Stimulated activated memory B cell treated with anti-CD40 and anti-IgM and Interleukin-4, amounts not matched to agents 10 μg/mL and 1 μg/mL and 100 μg/mL, for 72 hours (primary cell): ENCODE data around the gene MOV10L1.
"Not testable (repeated sequence)": the region's sequence is repeated elsewhere in the genome, so short reads cannot be mapped to it uniquely, and the experiment has no call there.

Source experiments
- ATAC-seq: fragments of 150-1000 bp; cut with Tn5 transposase; 2 replicates; pipeline ENCODE4 v1.10.0; 2021
- H3K27ac Mint-ChIP-seq: one replicate; pipeline ENCODE4 v1.8.0; 2022; ENCODE audit warnings: mild to moderate bottlenecking, mixed read lengths
- H3K27me3 Mint-ChIP-seq: one replicate; pipeline ENCODE4 v1.8.0; 2022; ENCODE audit warnings: mixed read lengths
- H3K36me3 Mint-ChIP-seq: one replicate; pipeline ENCODE4 v1.8.0; 2022; ENCODE audit warnings: mixed read lengths
- H3K4me1 Mint-ChIP-seq: one replicate; pipeline ENCODE4 v1.8.0; 2022; ENCODE audit warnings: mixed read lengths
- H3K4me3 Mint-ChIP-seq: one replicate; pipeline ENCODE4 v1.8.0; 2022; ENCODE audit warnings: mild to moderate bottlenecking, moderate library complexity, mixed read lengths
- H3K9me3 Mint-ChIP-seq: one replicate; pipeline ENCODE4 v1.8.0; 2022; ENCODE audit warnings: mixed read lengths

The MOV10L1 gene

DNA sequence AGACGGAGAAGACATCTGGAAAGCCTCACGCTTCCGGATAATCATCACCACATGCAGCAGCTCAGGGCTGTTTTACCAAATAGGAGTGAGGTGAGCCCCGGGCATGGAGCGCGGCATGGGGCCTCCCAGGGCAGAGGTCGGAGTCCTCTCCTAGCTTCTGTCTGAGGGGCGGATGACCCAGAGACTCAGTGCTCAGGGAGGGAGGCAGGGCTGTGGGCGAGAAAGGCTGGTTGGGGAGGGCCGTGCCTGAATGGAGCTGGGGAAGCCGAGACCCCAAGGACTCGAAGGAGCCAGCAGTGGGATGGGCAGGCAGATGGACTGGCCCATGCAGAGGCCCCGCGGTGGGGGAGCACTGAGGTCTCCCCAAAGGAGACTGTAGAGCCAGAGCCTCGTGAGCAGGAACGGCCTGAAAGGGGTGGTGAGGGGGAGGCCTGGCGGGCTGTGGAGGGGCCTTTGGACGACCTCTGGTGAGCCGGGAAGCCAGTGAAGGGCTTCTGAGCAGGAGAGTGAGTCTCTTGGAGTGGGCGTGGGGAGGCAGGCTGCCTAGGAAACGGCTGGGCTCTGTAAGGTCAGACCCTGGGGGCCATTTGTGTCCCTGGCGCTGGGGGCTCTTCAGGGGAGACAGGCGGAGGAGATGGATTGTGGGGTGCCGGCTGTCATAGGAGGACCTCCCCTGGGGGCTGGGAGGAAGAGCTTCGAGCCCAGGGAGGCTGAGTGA is 56.1 kb downstream of the MOV10L1 start:
- ATAC-seq: no peak
- Mint-ChIP-seq H3K27ac (no peak overlapping the region), H3K9me3 (no peaks in the 10 kb centered on the region), H3K4me1 (peaks cover 9% of the 10 kb centered on the region), H3K27me3 (peaks cover 34% of the 10 kb centered on the region), H3K36me3 (no peaks in the 10 kb centered on the region), H3K4me3 (no peak overlapping the region)

DNA sequence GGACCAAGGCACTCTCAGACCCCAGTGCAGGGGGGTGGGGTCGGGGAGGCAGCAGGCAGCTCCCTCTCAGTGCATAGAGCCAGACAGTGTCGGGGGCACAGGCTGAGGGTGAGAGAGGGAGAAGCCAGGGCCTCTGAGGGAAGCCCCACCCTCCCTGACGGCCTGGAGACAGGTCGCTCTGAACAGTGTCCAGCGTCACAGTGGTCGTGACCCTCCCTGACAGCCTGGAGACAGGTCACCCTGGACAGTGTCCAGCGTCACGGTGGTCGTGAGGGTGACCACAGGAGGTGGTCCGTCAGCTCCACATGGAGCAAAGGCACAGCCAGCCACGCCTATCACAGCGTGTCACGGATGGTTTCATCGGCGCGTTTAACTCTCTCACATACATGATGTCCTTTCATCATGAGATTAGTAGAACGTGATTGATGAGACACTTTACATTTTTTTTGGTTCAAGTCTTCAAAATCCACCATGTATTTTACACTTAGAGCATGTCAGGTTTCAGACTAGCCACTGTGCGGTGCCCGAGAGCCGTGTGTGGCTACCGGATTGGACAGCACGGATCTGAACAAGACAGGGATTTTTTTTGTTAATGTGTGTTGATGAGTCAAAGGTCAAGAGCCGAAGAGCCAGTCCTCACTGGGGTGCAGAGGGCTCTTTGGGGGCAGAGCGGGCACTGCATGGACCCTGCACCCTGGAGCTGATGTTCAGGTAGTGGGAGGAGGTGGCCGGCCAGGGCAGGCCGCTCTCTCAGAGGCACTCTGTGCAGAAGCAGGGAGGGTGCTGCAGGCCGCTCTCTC is 56.8 kb downstream of the MOV10L1 start:
- H3K9me3 Mint-ChIP-seq: no peaks in the 10 kb centered on the region
- no peaks in the 10 kb centered on the region for H3K36me3 Mint-ChIP-seq
- no peak overlapping the region for H3K27ac Mint-ChIP-seq
- H3K4me1 Mint-ChIP-seq: peaks cover 9% of the 10 kb centered on the region
- H3K4me3 Mint-ChIP-seq: no peak overlapping the region
- no peak for ATAC-seq
- H3K27me3 Mint-ChIP-seq: peaks cover 32% of the 10 kb centered on the region

DNA sequence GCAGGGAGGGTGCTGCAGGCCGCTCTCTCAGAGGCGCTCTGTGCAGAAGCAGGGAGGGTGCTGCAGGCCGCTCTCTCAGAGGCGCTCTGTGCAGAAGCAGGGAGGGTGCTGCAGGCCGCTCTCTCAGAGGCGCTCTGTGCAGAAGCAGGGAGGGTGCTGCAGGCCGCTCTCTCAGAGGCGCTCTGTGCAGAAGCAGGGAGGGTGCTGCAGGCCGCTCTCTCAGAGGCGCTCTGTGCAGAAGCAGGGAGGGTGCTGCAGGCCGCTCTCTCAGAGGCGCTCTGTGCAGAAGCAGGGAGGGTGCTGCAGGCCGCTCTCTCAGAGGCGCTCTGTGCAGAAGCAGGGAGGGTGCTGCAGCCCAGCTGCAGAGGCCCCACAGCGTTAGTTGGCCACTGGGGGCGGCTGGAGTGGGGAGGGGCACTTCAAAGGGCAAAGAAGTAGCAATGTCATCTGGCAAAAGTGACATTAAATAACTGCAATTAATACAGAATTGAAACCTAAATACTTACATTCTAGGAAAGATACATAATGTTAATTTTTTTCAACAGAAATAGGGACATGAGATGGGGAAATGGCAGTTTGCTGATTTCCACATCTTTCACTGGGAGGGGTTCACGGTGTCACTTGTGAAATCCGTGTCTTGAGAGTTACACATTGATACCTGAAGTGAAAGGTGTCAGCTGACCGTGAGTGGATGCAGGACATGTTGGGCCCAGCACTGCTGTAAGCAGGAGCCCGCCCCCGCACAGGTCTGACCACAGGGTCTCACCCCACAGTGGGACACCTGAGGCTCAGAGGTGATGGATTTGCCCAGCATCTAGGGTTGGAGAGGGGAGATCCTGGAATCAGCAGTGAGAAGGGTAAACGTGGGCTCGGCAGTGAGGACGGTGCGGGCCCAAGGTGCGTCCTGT is 57.7 kb downstream of the MOV10L1 start:
- not testable (repeated sequence) for H3K4me1 Mint-ChIP-seq, H3K9me3 Mint-ChIP-seq, H3K4me3 Mint-ChIP-seq, ATAC-seq, H3K27ac Mint-ChIP-seq, H3K36me3 Mint-ChIP-seq
- H3K27me3 Mint-ChIP-seq: peaks cover 23% of the 10 kb centered on the region

DNA sequence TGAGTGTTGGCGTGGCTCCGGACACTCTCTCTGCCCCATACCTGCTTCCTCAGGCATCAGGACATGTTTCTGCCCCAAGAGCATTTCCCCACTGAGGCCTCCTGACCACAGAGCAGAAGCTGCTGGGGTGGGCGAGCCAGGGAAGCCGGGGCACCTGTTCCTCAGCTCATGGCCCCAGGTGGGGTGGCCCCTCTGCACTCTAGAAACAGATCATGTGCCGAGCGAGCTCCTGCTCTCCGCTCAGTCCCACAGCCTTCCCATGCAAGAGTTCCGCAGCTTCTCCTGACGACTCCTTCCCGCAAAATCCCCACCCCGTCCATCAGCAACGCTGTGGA is 58.3 kb downstream of the MOV10L1 start:
- no peaks in the 10 kb centered on the region for H3K36me3 Mint-ChIP-seq

DNA sequence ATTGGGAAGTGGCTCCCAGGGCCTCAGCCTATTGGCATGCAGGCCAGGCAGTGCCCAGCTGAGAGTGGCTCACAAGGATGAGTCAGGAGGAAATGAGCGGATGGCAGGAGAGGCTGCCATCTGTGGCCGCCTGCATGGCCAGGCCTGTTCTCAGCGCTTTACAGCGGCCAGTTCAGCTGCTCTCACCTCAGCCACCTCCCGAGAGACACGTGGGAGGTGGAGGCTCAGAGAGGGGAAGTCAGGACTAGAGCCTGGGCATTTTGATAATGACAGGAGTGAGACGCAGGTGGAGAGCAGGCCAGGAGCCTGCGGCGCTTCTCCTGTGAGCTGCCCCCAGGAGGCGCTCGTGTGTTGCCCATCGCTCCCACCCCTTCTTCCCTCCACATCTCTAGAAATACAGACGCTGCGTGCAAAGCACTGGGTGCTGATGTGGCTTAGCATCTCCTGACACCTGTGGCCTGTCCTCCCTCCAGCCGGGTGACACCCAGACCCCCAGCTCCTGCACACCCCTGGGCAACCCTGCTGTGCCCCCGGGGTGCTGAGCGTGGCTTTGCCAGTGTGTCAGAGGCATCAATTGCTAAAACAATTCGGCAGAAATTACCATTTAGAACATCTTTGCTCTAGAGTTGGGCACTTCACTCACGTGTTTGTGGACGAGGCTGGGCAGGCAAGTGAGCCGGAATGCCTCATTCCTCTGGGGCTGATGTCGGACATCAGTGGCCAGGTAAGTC is 59.4 kb downstream of the MOV10L1 start:
- Mint-ChIP-seq H3K27ac (no peak overlapping the region), H3K9me3 (no peaks in the 10 kb centered on the region), H3K4me3 (no peak overlapping the region), H3K4me1 (peaks cover 9% of the 10 kb centered on the region), H3K27me3 (peaks cover 20% of the 10 kb centered on the region), H3K36me3 (no peaks in the 10 kb centered on the region)
- ATAC-seq: peak; percentile 90

More for the DNA sequence above, 58.3 kb downstream of the MOV10L1 start:
- H3K27me3 Mint-ChIP-seq: peaks cover 20% of the 10 kb centered on the region
- H3K27ac Mint-ChIP-seq: no peak overlapping the region
- H3K4me3 Mint-ChIP-seq: no peak overlapping the region
- peaks cover 9% of the 10 kb centered on the region for H3K4me1 Mint-ChIP-seq
- no peak for ATAC-seq
- H3K9me3 Mint-ChIP-seq: no peaks in the 10 kb centered on the region

DNA sequence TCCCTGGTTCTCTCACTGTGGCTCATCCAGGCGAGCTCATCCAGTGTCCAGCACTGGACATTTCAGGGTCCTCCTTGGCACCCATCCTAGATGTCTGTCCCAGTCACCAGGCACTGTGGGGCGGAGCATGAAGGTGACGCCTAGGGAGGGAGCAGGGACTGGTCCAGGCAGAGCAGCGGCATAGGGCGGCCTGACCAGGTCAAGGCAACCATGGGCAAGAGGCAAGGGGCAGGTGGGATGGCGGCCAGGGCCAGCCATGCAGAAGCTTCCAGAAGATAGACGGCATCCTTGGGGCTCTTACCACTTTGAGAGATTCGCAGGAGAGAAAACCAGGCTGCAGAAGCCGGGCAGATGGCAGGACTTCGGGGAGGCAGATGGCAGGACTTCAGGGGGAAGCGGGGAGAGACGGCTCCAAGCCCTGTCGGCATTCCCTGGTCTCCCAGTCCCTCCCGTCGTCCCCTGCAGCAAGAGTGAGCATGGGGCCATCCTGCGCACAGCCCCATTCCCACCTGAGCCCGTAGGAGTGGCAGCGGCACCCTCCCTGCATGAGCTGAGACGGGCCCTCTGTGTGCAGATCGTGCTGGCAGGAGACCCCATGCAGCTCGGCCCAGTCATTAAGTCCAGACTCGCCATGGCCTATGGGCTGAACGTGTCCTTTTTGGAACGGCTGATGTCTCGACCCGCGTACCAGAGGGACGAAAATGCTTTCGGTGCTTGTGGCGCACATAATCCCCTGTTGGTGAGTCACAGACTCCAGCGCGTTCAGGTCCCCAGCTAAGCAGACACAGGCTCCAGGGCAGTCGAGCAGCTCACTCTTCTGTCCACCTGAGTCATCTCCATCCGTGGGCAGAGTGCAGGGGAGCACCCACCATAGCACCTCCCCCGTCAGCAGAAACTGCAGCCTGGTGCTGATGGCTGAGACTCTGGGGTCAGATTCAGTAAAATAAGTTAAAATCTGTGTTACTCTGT is 60.6 kb downstream of the MOV10L1 start:
- ATAC-seq: no peak
- no peak overlapping the region for H3K4me3 Mint-ChIP-seq
- H3K27me3 Mint-ChIP-seq: peaks cover 12% of the 10 kb centered on the region
- H3K9me3 Mint-ChIP-seq: no peaks in the 10 kb centered on the region
- H3K27ac Mint-ChIP-seq: no peak overlapping the region
- H3K4me1 Mint-ChIP-seq: peaks cover 9% of the 10 kb centered on the region
- no peaks in the 10 kb centered on the region for H3K36me3 Mint-ChIP-seq

DNA sequence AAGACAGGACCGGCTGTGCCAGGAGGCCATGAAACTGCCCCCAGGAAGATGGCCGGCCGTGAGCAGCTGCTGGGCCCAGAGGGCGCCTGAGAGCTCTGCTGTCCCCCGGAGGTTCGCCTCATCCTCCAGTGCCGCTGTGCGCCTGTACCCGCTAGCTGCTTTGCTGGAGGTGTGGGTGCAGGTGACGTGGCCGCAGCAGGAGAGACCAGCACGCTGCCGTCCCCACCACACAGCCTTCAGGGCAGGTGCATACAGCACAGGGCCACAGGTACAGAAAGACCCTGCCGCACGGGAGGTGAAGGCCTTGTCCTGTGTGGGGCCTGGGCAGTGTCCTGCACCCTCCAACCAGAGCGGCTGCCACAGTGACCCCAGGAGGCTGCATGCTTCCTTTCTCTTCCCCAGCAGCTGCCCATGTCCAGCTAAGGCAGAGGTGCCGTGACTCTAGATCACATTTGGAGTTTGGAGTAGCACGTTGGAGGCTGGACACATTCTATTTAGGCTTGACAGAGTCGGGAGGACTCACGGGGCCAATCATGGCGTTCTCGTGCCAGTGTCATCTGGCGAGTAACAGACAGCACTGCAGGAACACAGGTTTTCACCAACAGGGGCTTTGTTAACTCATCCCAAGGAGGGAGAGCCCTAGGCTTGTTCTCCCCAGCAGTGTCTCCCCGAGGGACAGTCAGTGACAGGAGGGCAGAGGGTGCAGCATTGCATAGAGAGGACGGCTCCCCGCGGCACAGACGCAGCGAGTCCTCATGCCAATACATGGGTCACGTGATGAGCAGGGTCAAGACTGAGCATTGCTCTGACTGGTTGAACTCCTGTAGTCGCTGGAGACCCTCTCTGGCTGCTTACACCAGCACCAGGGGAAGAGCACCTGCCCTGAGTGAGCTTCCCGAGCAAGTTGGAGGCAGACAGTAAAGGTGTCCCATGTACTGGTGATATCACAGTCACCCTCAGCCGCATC is 62.0 kb downstream of the MOV10L1 start:
- Mint-ChIP-seq H3K4me1 (peaks cover 9% of the 10 kb centered on the region), H3K4me3 (no peak overlapping the region), H3K9me3 (no peaks in the 10 kb centered on the region), H3K27me3 (no peaks in the 10 kb centered on the region), H3K27ac (no peak overlapping the region), H3K36me3 (no peaks in the 10 kb centered on the region)
- ATAC-seq: no peak

DNA sequence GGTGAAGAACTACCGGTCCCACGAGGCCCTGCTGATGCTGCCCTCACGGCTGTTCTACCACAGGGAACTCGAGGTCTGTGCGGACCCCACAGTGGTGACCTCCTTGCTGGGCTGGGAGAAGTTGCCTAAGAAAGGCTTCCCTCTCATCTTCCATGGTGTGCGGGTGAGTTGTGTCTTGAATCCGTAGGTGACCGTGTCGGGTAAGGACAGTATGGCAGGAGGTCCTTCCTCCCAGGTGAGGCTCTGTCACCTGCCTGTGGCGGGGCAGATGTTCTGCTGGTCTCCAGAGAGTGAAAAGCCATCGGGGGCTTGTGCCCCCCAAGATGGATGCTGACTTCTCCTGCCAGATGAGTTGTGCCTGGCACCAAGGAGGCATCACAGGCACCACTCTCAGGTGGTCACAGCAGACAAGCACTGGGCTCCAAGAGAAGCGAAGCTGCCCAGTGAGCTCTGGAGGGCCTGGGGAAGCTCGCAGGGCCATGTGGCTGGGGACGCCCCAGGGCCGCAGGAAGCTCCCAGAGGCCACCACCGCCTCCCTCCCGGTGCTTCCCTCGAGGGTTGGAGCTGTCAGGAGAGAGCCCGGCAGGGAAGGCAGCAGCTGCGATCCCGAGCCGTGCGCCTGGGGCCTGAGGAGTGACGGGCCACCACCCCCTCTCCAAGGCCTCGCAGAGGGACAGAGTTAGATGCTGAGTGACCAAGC is 63.4 kb downstream of the MOV10L1 start:
- peaks cover 2% of the 10 kb centered on the region for H3K27me3 Mint-ChIP-seq
- no peak overlapping the region for H3K4me3 Mint-ChIP-seq
- H3K4me1 Mint-ChIP-seq: peaks cover 9% of the 10 kb centered on the region
- ATAC-seq: no peak
- H3K27ac Mint-ChIP-seq: no peak overlapping the region
- no peaks in the 10 kb centered on the region for H3K36me3 Mint-ChIP-seq
- no peaks in the 10 kb centered on the region for H3K9me3 Mint-ChIP-seq

DNA sequence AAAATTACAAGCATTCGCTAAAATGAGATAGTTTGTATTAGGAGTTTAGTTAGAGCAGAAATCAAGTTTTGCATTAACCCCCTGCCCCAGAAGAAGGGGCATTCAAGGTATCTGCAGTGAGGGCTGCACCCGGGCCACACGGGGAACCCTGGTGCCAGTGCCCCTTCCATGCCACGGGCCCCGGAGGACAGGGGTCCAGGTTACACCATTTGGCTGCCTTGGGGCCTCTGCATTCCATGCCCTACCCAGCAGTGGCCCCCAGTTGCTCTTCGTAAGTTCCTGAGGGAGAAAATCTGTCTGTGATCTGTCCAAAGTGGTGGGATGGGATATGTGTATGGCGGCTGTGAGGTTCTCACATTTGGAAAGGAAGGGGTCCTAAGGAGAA is 63.9 kb downstream of the MOV10L1 start:
- ATAC-seq: no peak
- no peaks in the 10 kb centered on the region for H3K9me3 Mint-ChIP-seq
- H3K27ac Mint-ChIP-seq: no peak overlapping the region
- H3K4me1 Mint-ChIP-seq: peaks cover 8% of the 10 kb centered on the region
- no peak overlapping the region for H3K4me3 Mint-ChIP-seq
- H3K36me3 Mint-ChIP-seq: no peaks in the 10 kb centered on the region
- H3K27me3 Mint-ChIP-seq: peaks cover 7% of the 10 kb centered on the region

DNA sequence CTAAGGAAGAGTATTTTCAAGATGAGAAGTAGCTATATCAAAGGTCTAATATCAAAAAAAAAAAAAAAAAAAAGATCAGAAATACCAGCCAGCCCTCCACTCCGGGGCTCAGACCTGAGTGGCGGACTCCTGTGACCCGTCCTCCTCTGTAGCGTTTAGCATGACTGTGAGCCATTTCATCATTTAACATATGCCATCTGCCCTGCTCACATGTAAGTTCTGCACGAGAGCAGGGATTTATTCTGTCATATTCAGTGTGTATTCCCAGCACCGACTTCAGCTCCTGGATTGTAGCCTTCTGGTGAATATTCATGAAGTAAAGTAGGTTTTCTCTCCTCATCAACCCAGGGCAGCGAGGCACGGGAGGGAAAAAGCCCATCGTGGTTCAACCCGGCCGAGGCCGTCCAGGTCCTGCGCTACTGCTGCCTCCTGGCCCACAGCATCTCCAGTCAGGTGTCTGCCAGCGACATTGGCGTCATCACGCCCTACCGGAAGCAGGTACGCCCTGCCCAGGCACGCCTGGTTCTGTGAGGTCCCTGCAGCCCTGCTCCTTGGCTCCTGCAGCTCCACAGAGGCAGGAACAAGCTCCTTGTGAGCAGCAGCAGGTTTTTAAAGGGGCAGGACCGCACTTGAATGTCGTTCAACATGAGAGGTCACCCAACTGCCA is 68.0 kb downstream of the MOV10L1 start:
- Mint-ChIP-seq H3K4me3 (no peak overlapping the region), H3K27me3 (peaks cover 40% of the 10 kb centered on the region), H3K27ac (no peak overlapping the region), H3K9me3 (no peaks in the 10 kb centered on the region), H3K4me1 (no peaks in the 10 kb centered on the region), H3K36me3 (no peaks in the 10 kb centered on the region)
- ATAC-seq: no peak

DNA sequence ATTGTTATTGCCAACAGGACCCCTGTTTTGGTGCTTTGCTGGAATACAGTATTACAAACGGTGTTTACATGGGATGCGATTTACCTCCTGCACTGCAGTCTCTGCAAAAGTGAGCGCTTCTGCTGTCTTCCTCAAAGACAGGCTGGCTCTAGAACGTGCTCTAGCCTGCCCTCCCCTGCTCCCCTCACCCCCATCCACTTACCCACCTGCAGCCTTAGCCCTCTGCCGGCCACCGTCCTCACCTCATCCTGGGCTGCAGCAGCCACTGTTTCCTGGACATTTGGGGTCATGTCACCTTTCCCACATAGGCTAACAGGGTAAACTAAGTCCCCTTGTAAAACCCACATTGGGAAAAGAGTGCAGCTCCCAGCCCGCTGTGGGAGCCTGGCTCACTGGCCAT is 71.1 kb downstream of the MOV10L1 start:
- no peak for ATAC-seq
- H3K27me3 Mint-ChIP-seq: peaks cover 63% of the 10 kb centered on the region
- H3K4me1 Mint-ChIP-seq: no peaks in the 10 kb centered on the region
- no peaks in the 10 kb centered on the region for H3K9me3 Mint-ChIP-seq
- H3K36me3 Mint-ChIP-seq: no peaks in the 10 kb centered on the region
- H3K27ac Mint-ChIP-seq: no peak overlapping the region
- H3K4me3 Mint-ChIP-seq: no peak overlapping the region
